ENCODE data around the gene CRYBA2.

Gene CRYBA2

GRCh38 chr2:218993345-218994315, at the start of gene CRYBA2:
Gene CRYBA2 (minus strand): TSS chr2:218993422. CDS start chr2:218993176, 246 bp downstream.
- DNase-seq (ENCODE audit: low read depth in 2 of 2) = no peak

GRCh38 chr2:219042750-219043149, 49.5 kb upstream of the CRYBA2 start:
- DNase-seq (ENCODE audit: low read depth in 2 of 2) = no peak

- no peak for DNase-seq (ENCODE audit: low read depth in 2 of 2)
Measured at GRCh38 chr2:219042157-219042556, 48.9 kb upstream of the CRYBA2 start.

- DNase-seq (ENCODE audit: low read depth in 2 of 2) = no peak
Measured at GRCh38 chr2:219041252-219041651, 48.0 kb upstream of the CRYBA2 start, which contains the start of gene CFAP65. Gene CFAP65 (minus strand): TSS chr2:219041516. CDS start chr2:219039048, 2,468 bp downstream.

GRCh38 chr2:219038600-219038999, 45.4 kb upstream of the CRYBA2 start:
- DNase-seq (ENCODE audit: low read depth in 2 of 2) = no peak

- no peak for DNase-seq (ENCODE audit: low read depth in 2 of 2)
Measured at GRCh38 chr2:219037783-219038499, 44.7 kb upstream of the CRYBA2 start.

GRCh38 chr2:219035942-219036341, 42.7 kb upstream of the CRYBA2 start:
- no peak for DNase-seq (ENCODE audit: low read depth in 2 of 2)

GRCh38 chr2:219034823-219035222, 41.6 kb upstream of the CRYBA2 start:
- DNase-seq (ENCODE audit: low read depth in 2 of 2) = no peak

GRCh38 chr2:219032051-219032745, 39.0 kb upstream of the CRYBA2 start:
- no peak for DNase-seq (ENCODE audit: low read depth in 2 of 2)

GRCh38 chr2:219031005-219031738, 38.0 kb upstream of the CRYBA2 start:
- DNase-seq (ENCODE audit: low read depth in 2 of 2) = no peak

GRCh38 chr2:219030177-219030940, 37.1 kb upstream of the CRYBA2 start:
- DNase-seq (ENCODE audit: low read depth in 2 of 2) = no peak

GRCh38 chr2:219029829-219030165, 36.6 kb upstream of the CRYBA2 start:
- peak; percentile 53 for DNase-seq (ENCODE audit: low read depth in 2 of 2)

GRCh38 chr2:219028996-219029828, 36.0 kb upstream of the CRYBA2 start:
- no peak for DNase-seq (ENCODE audit: low read depth in 2 of 2)

- no peak for DNase-seq (ENCODE audit: low read depth in 2 of 2)
Measured at GRCh38 chr2:219028141-219028540, 34.9 kb upstream of the CRYBA2 start.

- no peak for DNase-seq (ENCODE audit: low read depth in 2 of 2)
Measured at GRCh38 chr2:219027511-219028055, 34.4 kb upstream of the CRYBA2 start.

- DNase-seq (ENCODE audit: low read depth in 2 of 2) = no peak
Measured at GRCh38 chr2:219026946-219027345, 33.7 kb upstream of the CRYBA2 start.

- no peak for DNase-seq (ENCODE audit: low read depth in 2 of 2)
Measured at GRCh38 chr2:219025637-219026585, 32.7 kb upstream of the CRYBA2 start.

GRCh38 chr2:219024059-219024458, 30.8 kb upstream of the CRYBA2 start:
- no peak for DNase-seq (ENCODE audit: low read depth in 2 of 2)

Data from activated CD8-positive, alpha-beta memory T cell treated with anti-CD3 and anti-CD28 coated beads for 4 hours (primary cell).